Vagina (tissue), 1 donor: ENCODE data around the gene MYZAP. TPM values are rescaled to one million over a fixed set of nuclear protein-coding genes. Genes with fewer than 3 reads are reported as not detected.

ENCODE experiments used
- total RNA-seq: library from RNA; depleted of rRNA; stranded (reverse); fragments of >200 nt; gene quantifications from one replicate; pipeline ENCODE4 v1.2.3, GENCODE V29; 2016

Gene MYZAP
- total RNA-seq, 1 donor from 2014 or later: 15.2 TPM

Other genes starting within 250 kb of the MYZAP start
- 38.3 TPM for gene CGNL1, start 215.4 kb upstream of the MYZAP start, total RNA-seq
- gene POLR2M, start 114.8 kb downstream of the MYZAP start, total RNA-seq: 204 TPM